GM18519 (cell line): ENCODE data around the gene PACSIN2.
"Not testable (repeated sequence)": the region's sequence is repeated elsewhere in the genome, so short reads cannot be mapped to it uniquely, and the experiment has no call there.

Experiments used
- ATAC-seq: cut with Tn5 transposase; IDR thresholded peaks from one replicate; pipeline ENCODE4 v1.9.1; 2021; ENCODE audit warnings: mild to moderate bottlenecking, moderate library complexity; ENCODE audit not compliant: unreplicated experiment, low FRiP score

The PACSIN2 gene

DNA sequence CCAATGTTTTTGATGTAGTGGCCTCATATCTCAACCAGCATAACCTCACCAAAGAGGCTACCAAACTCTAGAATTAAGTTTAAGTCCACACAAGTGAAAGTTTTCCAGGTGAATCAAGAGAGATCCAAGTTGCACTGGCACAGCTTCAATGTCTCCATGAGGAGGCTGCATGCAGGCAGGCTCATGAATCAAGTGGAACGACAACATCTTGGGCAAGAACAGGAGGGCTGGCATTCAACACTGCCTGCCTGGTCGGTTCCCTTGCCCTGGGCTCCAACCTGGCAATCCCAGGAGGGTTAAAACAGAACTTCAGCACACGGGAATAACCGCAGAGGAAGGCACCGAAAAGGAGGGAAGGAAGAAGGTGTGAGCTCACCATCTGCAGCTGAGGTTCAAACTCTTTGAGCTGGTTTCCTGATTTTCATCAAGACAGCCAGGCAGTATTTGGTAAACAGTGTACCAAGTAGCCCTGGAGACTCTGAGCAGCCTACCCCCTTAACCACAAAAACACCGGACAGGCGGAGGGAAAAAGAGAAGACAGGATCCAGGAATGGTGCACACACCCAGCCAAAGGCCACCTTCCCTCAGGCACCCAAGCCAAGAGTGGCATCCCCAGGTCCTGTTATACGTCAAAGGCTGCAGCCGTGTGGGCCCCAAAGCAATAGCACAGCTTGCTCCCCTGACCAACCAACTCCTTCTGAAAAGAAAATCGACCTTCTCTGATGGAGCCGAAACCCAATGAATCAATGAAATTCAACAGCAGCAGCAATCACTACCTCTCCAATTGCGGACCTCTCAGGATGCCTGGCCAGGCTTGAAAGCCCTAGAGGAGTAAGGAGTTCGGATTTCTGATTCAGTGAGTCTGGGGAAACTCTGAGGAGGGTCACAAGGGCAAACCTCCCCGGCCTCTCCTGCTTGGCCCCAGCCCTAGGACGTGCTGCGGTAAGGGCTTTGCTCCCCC lies 1.3 kb downstream of the PACSIN2 start:
- no peak for ATAC-seq

DNA sequence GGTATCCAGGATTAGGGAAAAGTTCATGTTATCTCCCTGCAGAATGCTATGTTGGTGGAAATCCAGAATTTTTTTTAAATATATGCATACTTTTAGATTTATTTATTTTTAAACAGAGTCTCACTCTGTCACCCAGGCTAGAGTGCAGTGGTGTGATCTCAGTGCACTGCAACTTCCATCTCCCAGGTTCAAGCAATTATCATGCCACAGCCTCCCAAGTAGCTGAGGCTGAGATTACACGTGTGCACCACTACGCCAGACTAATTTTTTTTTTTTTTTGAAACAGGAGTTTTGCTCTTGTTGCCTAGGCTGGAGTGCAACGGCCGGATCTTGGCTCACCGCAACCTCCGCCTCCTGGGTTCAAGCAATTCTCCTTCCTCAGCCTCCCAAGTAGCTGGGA lies 2.6 kb downstream of the PACSIN2 start:
- ATAC-seq = no peak

DNA sequence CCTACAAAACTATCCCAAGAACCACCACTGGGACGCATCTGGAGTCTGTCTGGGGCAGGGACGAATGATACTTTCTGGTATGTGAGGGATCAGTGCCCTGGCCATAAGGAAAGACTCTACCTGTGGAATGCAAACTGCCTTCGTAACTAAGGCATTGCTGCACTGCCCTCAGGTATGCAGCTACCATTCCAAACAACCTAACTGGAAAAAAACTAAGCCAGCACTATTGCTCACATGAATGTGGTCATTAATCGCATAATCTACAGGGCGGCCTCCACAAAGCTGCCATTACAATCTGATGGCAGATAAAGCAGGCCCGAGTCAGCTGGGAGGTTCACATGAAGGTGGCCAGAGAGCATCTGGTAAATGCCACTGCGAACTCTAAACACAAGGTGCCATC lies 3.9 kb downstream of the PACSIN2 start:
- no peak for ATAC-seq

DNA sequence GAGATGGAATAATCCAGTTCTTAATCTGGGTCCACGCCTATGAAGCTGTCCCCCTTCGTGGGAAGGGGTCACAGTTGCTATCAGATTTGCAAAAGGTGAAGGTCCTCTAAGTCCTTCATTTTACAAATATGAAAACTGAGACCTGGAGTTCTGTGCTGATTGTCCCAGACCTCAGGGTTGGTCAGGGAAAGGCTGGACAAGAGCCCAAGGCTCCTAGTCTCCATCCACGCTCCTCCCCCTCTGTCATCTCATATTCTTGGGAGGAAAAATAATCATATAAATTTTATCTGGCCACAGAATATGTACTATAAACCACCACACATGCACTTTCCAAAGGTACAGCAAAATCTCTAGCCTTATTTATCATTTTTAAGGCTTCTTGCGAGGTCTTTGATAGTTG lies 5.5 kb downstream of the PACSIN2 start:
- no peak for ATAC-seq

DNA sequence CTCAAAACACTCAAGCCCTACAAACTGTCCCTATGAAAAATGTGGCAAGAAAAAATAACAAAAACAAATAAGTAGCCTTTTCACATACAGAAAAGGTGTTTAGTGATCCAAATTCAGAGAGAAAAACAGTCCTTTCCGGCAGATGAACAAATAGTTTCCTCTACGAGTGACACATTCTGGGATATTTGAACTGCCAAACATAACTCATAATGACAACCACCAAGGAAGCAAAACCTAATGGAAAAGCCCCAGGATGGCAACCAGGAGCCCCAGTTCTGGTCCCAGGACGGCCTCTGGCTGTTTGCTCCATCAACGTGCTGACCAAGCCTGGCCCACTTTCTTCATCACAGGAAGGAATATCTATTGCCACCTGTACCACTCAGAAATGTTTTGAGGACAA lies 6.0 kb downstream of the PACSIN2 start:
- no peak for ATAC-seq

DNA sequence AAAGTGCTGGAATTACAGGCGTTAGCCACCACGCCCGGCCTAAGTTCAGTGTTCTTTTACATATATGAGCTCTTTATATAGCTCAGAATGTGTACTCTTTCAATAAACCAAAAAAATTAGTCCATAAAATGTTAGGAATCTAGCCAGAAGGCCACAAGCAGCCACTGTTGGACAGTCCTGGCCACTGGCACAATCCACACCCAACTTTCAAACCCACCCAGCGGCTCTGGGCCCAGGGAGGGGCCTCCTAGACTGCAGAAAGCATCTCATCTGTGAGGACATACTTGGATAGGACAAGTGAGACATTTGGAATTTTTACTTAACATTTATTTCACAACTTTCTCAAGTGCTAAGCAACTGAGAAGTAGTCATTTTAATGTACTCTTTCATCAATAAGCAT lies 6.4 kb downstream of the PACSIN2 start:
- no peak for ATAC-seq

DNA sequence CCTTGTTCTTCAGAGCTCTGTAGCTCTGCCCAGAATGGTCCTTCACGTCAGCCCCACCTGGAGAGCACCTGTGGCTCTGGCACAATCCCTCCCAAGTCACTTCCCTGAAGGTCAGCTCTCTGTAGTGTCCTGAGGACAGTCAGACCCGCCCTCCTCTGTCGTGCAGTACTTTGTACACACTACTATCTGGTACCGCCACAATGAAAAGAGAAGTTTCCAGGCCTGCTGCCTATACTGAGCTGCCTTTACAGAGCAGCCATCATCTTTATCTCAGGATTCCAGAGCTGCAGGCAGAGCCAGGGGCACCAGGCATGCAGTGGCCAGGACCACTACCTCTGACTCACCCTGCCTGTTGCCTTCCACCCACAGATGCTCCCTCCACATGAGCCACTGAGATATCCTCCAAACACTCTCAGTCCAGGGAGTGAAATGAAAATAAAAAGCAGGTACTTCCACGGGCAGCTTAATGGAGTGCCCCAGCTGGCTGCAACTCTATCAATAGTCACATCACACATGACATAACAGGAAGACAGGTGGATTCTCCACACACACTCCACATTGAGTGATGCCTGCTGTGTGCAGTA lies 7.3 kb downstream of the PACSIN2 start:
- no peak for ATAC-seq

DNA sequence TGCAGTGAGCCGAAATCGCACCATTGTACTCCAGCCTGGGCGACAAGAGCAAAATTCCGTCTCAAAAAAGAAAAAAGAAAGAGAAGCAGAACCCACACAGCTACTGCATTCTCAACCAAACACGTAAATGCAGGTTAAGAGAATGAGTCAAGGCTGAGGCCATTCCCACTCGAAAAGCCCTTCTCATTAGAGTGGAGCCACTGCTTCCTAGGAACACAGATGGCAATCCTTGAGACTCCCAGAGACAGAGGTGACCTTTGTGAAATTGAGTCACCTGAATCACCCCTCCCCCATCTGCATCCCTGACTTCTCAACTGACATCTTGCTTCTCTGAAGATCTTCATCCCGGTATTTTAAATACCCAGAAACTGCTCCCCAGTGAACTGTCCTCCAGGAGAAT lies 8.2 kb downstream of the PACSIN2 start:
- ATAC-seq = no peak

DNA sequence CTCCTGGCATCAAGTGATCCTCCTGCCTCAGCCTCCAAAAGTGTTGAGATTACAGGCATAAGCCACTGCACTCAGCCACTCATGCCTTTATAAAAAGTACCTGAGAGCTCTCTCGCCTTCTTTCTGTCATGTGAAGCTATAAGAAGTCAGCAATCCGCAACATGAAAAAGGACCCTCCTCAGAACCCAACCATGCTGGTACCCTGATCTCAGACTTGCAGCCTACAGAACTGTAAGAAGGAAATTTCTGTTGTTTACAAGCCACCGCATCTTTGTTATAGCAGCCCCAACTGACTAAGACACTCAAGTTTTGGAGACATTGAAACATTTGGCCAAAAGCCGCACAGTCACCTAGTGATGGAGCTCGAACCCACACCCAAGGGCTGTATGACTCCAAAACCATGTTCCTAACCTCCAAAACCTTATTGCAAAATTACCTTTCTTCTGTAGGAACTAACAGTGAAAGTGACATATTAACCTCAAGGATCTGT lies 8.9 kb downstream of the PACSIN2 start:
- no peak for ATAC-seq

DNA sequence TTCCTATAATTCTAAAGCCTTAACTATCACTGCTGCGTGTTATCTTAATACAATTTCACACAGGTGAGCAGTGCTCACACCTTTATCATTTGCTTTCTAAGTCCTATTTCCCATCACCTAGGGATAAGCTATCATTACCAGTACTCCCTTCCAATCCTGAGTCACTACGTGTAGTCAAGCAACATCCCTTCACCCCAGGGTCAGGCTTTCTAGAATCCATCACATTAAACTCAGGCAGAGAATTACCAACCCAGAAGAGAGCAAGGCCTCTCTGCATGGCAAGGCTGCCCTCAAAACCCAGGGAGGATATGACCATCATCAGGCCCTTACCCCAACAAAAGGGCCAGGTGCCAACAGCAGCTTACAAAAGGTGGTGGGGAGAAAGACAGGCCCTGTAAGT lies 9.8 kb downstream of the PACSIN2 start:
- ATAC-seq = no peak

DNA sequence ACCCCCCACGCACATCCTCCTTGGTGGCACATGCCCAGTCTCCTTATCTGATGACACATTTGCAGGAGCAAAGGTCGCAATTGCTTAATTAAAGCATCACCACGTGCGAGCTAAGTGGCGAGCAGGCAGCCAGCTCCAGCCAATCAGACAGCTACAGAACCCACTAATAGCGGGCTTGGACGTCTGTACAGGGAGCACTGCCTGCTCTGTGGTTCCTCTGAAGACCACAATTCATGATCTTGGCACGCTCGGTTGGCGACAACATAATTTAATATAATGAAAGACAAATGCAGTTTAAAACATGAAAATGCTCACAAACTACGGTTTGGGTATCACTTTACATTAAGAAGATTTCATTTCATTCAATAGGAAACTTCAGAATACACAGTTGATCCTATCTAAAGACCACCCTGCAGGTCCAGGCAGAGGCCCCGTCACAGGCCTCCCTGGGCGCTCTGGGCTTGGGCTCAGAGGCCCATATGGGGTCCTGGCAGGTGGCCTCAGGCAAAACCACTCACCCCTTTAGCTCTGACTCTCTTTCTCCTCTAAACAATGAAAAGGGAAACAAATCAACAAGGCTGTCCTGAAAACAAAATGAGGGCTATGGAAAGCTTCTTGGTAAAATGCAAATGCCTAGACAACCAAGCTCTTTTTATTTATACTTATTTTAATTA lies 10.4 kb downstream of the PACSIN2 start:
- no peak for ATAC-seq

DNA sequence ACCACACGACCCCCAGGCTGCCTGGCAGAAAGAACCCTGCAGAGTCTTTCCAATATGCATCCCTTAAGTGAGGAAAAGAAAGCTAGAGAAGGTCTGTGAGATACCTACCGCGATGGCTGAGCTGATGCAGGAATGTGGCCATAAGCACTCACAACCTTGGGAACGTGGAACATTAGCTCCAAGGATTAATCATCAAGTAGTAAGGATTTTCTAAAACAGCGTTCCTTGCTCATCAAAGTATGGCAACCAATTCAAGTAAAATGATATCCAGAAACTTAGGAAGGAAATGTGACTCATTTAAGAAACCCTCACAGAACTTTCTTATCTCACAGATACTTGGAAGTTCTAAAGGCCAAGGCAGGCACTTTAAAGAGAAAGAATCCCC lies 12.8 kb downstream of the PACSIN2 start:
- ATAC-seq = no peak

DNA sequence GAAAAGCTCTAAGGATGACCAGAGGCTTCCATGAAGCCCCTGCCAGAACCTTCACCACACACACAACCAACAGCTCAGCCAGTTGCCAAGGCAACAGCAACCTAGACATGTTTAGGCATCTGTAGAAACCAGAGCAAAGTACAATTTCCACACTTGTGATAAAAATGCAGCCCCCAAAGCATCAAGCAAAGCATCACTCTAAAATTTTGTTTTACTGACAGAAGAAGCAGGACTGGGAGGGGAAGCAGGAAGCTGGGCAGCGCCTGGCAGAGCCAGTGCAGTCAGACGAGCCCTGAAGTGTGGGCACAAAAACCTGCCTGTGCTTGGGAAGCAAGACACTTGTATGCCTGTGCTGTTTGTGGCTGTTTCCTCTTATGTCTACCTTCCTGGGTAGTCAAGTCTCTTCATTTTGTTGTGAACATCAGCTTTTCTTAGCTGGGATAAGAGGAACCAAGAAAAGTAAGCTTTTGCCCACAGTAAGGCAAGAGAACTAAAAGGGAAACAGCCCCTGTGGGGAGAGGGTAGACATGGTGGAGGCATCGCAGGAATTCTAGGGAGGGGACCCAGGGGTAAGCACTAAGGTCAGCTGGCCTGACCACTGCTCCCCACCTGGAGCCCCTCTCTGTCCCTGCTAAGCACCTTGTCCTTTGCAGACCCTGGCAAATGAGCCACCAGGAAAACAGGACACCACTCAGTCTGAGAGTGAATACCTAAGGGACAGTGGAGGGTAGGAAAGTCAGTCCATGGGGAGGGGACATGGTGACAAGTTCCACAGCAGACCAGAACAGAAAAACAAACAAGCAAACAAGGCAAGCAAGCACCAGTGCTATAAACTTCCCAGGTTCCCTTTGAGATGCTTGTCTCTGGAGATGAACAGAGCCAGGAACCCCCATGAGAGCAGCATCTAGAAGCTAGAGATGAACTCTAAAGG lies 13.4 kb downstream of the PACSIN2 start:
- ATAC-seq = no peak

DNA sequence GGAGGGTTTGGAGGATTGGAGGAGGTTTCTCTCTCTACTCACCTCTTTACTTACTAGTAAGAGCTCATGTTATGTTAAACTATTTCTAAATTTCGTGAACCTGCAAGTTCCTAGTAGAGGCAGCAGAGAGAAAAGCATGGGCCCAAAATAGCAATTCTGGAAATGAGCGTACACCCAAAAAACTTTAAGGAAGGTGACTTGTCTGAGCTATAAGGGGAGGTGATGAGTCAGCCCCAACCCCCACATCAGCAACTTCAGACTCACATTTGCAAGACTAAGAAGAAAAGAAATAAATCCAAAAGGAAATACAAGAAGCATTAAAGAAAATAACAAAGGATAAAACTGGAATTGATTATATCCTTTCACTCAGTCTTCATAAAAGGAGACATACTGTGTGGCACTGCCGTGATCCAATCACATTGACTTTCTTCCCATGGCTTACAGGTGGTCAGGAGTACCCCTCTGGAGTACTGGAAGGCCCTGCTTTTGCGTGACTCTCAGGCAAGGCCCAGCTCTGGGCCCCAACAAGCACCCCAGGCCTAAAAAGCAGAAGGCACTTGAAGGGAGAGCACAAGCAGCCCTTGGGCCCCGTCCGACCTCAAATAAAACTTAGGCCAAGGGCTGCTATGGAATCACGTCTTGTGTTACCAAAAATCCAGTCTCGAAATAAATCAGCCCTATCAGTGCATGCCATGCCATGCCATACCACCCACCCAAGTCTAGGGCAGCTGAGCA lies 14.3 kb downstream of the PACSIN2 start:
- no peak for ATAC-seq

DNA sequence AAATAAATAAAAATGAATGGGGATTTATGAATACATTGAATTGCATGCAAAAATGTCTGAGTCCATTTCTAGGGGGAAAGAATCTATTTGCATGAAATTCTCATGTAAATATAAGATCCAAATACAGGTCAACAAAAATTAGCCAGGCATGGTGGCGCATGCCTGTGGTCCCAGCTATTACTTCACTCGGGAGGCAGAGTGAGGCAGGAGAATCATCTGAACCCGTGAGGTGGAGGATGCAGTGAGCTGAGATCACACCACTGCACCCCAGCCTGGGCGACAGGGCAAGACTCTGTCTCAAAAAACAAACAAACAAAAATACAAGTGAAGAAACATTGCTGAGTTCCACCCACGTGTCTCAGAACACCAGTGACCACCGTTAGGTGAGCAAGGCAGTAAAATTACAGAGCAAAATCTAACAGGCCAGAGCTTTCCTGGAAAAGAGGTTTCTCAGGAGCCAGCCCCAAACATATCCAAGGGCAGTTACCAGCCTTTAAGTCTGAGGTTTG lies 17.3 kb downstream of the PACSIN2 start:
- no peak for ATAC-seq

DNA sequence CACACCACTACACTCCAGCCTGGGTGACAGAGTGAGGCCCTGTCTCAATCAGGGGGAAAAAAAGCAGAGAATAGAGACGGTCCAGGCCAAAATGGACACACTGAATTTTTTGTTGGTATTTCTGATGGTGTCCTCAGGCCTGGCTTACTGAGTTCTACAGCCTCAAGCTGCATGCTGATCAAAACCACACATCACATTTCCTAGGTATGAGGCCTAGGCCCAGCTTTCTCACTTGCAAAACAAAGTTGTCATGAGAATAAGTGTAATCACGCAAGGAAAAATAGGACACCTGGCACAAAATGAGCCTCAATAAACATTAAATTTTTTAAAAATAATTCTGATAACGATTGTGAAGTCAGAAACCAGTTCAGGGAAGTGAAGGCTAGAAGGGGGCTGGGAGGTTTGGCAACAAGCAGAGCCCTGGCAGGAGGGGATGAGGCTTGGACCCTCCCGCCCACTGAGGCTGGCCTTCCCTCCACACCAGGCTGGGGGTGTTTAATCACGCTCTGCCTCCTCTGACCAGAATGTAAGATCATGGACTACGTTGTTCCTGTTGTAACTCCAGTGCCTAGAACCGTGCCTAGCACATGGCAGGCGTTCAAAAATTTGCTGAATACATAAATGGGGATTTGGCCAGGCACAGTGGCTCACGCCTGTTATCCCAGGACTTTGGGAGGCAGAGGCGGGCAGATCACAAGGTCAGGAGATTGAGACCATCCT lies 18.1 kb downstream of the PACSIN2 start:
- ATAC-seq = no peak

DNA sequence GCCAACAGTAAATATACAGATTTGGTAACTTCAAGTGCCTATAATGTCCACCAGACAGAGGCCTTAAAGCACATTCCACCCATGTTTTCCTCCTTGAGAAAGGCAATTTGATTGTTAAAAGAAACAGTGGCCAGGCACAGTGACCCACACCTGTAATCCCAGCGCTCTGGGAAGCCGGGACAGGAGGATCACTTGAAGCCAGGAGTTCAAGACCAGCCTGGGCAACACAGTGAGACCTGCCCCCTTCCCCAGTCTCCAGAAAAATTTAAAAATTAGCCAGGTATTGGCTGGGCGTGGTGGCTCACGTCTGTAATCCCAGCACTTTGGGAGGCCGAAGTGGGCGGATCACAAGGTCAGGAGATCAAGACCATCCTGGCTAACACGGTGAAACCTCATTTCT lies 19.3 kb downstream of the PACSIN2 start:
- not testable (repeated sequence) for ATAC-seq

DNA sequence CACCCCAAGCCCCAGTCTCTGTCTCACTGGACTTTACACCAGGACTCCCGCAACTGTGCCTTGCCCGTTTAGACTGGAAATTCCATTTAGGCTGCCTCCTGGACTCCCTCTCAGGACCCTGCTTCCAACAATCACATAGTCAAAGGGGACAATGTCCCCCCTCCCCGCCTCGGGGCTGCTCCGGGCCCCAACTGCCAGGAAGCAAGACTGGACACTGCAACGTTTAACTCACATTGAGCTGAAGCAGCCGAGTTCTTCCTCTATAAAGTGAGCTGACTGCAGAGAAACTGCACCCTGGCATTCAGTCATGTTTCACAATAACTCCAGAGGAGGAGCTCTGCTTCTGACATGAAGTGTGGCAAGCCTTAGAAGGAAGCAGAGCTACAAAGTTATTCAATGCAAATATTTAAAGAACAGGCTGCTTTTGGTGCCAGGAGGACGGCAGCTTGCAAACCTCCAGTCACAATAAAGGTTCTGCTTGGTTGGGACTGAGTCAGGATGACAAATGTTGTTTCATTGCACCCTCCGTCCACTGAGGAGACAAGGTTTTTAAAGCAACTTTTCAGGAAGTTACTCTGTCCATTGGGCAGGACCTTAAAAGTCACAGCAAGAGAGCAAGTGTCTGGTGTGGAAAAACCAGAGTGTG lies 19.9 kb downstream of the PACSIN2 start:
- ATAC-seq = no peak
